GM21515 (cell line): ENCODE results near the gene ANKRD27.
"Not testable (repeated sequence)": the region's sequence is repeated elsewhere in the genome, so short reads cannot be mapped to it uniquely, and the experiment has no call there.

Experiments
- ATAC-seq: cut with Tn5 transposase; IDR thresholded peaks from one replicate; pipeline ENCODE4 v1.9.1; 2021; ENCODE audit not compliant: unreplicated experiment

ANKRD27 gene

GRCh38 chr19:32653599-32653915 is 21.4 kb downstream of the ANKRD27 start:
- no peak for ATAC-seq

GRCh38 chr19:32652894-32653598 is 21.9 kb downstream of the ANKRD27 start:
- no peak for ATAC-seq

GRCh38 chr19:32652331-32652730 is 22.6 kb downstream of the ANKRD27 start:
- ATAC-seq: not testable (repeated sequence)

GRCh38 chr19:32651729-32652140 is 23.2 kb downstream of the ANKRD27 start:
- no peak for ATAC-seq

GRCh38 chr19:32650671-32651070 is 24.3 kb downstream of the ANKRD27 start:
- no peak for ATAC-seq

GRCh38 chr19:32649751-32650150 is 25.2 kb downstream of the ANKRD27 start:
- ATAC-seq: no peak

GRCh38 chr19:32647361-32647760 is 27.6 kb downstream of the ANKRD27 start:
- no peak for ATAC-seq

GRCh38 chr19:32646556-32646955 is 28.4 kb downstream of the ANKRD27 start:
- no peak for ATAC-seq

GRCh38 chr19:32642771-32643170 is 32.2 kb downstream of the ANKRD27 start:
- ATAC-seq: no peak

GRCh38 chr19:32638625-32639024 is 36.4 kb downstream of the ANKRD27 start:
- ATAC-seq: no peak

- no peak for ATAC-seq
Observed at GRCh38 chr19:32637480-32637879, 37.5 kb downstream of the ANKRD27 start.

- no peak for ATAC-seq
Observed at GRCh38 chr19:32631381-32631780, 43.6 kb downstream of the ANKRD27 start.

- ATAC-seq: no peak
Observed at GRCh38 chr19:32630338-32630737, 44.6 kb downstream of the ANKRD27 start.

GRCh38 chr19:32627714-32628270 is 47.2 kb downstream of the ANKRD27 start:
- no peak for ATAC-seq

- ATAC-seq: no peak
Observed at GRCh38 chr19:32626969-32627368, 48.0 kb downstream of the ANKRD27 start.

GRCh38 chr19:32624410-32624809 is 50.6 kb downstream of the ANKRD27 start:
- no peak for ATAC-seq

- no peak for ATAC-seq
Observed at GRCh38 chr19:32622002-32622401, 53.0 kb downstream of the ANKRD27 start.

- no peak for ATAC-seq
Observed at GRCh38 chr19:32619051-32619685, 55.8 kb downstream of the ANKRD27 start.

GRCh38 chr19:32615569-32615968 is 59.4 kb downstream of the ANKRD27 start:
- ATAC-seq: no peak

- no peak for ATAC-seq
Observed at GRCh38 chr19:32614916-32615315, 60.1 kb downstream of the ANKRD27 start.

- ATAC-seq: no peak
Observed at GRCh38 chr19:32613008-32613407, 62.0 kb downstream of the ANKRD27 start.

GRCh38 chr19:32611161-32611560 is 63.8 kb downstream of the ANKRD27 start:
- no peak for ATAC-seq

GRCh38 chr19:32607479-32607878 is 67.5 kb downstream of the ANKRD27 start:
- ATAC-seq: no peak
